PC-9 (cell line): ENCODE data around the gene ETF1.

Experiments
- CTCF ChIP-seq: fragments of 200-600 bp; sonication (generic); conservative IDR thresholded peaks from 2 replicates; pipeline ENCODE4 v1.6.1; 2017; ENCODE audit warnings: mixed run types, antibody characterized with exemption, mild to moderate bottlenecking, moderate library complexity
- EZH2 ChIP-seq: fragments of 200-600 bp; sonication (generic); IDR thresholded peaks from 2 replicates; pipeline ENCODE4 v1.8.0; 2017; ENCODE audit warnings: antibody characterized with exemption, low read depth

GRCh38 chr5:138559937-138560336, 16.9 kb upstream of the ETF1 start:
- TF ChIP-seq EZH2, result no peak
- TF ChIP-seq CTCF, result no peak
